GM18873 (cell line): ENCODE results near the gene CAMKMT.

ENCODE experiments used
- ATAC-seq: cut with Tn5 transposase; IDR thresholded peaks from one replicate; pipeline ENCODE4 v1.9.1; 2021; ENCODE audit warnings: mild to moderate bottlenecking, moderate library complexity, moderate number of reproducible peaks; ENCODE audit not compliant: unreplicated experiment, low FRiP score

Gene CAMKMT

DNA sequence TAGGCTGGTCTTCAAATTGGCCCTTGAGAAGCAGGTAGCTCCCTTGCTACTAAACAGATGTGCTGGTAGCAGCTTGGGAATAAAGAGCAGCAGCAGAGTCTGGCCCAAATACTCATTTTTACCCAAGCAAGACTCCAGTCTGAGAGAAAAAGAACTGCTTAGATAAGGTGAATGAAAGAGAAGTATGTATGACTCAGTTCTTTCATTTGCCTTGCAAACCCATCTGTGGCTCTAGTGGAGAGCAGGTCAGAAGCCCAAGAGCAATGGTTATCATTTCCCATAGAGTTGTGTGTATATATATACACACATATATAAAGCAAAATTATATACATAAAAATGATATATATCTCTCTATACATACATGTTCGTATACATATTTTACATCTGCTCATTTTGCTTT lies 80.3 kb downstream of the CAMKMT start:
- no peak for ATAC-seq

DNA sequence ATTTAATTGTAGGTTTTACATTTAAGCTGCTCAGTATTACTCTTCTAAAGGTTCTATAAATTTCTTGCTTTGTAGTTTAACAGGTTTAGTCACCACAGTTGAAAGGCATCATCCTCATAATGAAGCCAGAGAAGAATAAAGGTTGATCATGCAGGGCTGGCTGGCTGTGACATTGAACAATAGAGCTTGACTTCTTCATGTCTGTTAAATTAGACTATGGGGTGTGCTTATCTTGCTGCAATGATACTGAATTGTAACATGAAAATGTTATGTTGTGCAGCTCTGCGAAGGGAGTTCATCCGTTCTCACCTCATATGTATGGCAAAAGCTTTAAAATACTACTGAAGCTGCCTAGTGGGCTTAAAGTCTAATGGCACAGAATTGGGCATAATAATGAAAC lies 81.8 kb downstream of the CAMKMT start:
- ATAC-seq, result no peak

DNA sequence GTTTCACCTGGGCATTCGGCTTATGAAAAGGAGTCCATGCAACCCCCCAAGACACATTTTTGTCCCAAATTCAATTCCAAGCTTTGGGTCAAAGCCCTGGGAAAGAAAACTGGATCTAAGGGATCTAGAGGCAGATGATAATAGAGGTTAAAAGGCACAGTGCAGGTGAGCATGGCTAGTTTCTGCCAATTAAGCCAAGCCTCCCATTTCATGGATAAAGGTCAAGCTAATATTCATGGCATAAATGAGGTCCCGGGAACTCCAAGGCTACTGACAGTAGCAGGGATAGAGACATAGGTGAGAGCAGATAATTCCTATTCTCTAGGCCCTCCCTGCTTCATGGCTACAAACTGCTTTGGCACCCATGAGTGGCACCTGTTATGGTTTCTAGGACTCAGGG lies 83.1 kb downstream of the CAMKMT start:
- ATAC-seq, result no peak

DNA sequence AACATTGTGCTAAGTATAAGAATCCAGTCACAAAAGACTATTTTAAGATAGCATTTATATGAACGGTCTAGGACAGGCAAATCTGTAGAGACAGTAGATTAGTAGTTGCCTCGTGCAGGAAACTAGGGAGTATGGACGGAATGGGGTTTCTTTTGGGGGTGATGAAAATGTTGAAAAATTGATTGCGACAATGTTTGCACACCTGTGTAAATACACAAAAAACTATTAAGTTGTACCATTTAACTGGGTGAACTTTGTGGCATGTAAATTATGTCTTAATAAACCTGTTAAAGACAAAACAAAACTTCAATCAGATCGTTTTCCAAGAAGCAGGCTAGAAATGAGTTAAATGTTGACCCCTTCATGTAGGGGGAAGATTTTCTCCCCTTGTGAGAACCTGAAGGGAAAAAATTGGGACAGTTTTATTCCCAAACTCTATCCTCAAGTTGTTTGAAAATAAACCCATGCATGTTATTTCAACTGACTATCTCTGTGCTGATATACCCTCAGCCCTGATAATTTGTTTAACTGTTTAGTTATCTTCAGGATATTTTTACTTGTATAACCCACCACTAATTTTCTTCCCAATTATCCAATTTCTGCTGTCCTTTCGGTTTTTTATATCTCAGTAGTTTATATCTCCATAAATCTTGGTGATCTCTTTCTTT lies 87.2 kb downstream of the CAMKMT start:
- ATAC-seq, result no peak

DNA sequence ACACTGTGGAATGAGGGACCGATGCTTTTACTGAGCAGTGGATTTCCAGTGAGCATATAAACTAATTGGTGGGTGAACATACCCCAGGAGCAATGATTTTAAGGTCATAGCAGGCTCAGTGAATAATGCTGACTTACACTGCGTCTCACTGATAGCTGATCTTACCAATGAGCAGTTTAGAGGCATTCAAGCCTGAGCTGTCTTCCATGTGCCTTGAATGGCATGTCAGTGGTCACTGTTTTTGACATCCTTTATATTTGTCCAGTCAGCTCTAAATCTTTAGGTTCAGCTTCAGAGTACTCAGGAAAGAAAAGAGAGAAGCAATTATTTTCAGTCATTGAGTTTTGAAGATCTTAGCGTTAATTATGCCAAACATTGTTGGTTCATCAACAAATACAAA lies 88.3 kb downstream of the CAMKMT start:
- ATAC-seq, result no peak

DNA sequence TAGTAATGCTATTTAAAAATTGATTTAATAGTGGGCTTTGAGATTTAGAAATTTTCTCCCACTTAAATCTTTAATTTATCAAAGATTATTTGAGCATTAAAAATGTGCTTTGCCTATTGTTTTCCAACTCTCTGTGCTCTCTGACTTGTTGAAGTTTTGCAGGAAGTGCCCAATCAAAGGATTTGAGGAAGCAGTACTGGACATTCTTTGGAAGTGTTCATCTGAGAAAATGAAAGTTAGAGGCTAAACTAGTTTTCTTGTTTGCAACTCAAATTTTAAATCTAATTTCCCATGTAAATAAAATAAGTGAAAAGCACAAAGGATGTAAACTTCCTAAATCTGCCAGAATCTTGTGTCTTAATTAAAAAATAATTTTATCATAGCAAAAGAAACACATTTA lies 89.1 kb downstream of the CAMKMT start:
- no peak for ATAC-seq

DNA sequence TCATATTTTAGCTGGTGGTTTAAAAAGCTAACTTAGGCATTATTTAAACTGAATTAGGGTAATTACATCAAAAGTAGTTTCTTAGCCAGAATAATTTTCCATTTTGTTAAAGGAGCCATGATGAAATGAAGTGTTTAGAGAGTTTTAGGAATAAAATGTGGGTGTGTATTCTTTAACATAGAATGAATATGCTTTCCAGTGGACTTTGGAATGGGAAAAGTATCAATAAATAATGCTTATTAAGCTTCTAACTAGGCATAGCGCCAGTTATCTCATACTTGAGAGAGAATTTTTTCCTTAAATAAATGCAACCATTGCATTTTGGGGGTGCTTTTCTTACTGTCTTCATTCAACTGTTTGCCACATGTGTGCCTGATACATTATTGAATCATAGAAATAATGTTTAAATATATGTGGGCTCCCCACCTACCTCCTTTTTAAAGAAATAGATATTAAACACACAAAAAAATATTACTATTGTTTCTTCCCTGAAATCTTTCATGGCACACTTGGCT lies 90.4 kb downstream of the CAMKMT start:
- no peak for ATAC-seq

DNA sequence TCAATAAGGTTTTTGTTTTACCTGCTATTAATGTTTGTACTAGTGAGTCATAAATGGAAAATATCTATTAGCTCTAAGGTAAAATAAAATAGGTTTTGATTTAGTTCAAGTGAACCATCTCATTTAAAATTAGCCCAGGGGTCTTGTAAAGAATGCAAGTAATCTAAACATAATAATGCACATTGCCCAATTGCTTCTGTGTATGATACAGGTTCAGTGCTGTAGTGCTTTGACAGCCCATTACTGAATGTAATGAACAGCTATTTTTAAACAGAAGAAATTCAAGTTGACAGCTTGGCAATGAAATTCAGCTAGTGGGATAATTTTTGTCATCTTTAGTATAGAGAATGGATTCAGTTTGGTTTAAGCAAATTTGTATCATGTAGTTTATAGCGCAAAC lies 91.5 kb downstream of the CAMKMT start:
- no peak for ATAC-seq

DNA sequence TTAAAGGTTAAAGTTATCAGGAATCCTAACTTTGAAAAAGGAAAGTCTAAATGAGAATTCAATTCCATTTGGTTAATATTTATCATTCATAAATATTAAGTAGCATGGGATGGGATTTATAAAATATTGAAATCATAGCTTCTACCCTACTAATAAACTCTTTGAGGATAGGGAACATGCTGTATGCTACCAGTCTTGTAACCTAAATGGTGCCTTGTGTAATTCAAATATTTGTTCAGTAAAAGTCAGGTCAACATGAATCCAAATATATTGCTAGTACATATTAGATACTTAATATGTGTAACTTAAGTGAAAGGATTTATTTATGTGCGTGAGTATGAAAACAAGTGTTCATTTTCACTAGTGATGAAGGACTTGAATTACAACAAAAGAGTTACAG lies 94.1 kb downstream of the CAMKMT start:
- ATAC-seq, result no peak

DNA sequence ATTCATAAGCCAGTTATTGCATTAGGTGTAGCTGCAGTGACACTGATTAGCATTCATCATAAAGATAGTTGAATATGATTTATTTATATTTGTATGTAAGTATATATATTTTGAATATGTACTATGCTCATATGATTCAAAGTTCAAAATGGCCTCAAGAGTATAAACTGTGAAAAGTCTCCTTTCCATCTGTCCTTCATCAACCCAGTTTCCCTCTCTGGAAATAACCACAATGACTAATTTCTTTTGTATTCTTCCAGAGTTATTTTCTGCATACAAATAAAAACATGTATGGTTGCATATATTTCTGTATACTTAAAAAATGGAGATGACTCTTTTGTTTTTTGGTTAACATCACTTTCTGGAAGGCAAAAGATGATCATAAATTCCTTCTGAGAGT lies 95.2 kb downstream of the CAMKMT start:
- ATAC-seq, result no peak

DNA sequence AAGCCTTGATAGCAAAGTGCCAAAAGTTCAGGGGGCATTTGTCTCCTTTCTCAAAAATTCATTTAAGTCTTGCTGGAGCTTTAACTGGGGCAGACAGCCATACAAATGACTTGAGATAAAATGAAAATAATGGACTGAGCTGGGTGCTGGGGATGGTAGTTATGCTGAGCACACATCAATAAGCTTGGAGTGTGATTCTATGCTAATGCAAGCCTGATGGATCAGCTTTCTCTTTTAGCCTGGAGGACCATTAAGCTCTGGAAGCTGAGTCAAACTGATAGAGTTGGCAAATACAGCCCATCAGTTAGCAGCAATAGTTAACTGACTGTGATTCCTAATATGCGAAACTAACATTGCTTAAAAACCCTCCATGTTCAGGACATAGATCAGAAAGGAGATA lies 98.0 kb downstream of the CAMKMT start:
- ATAC-seq, result no peak

DNA sequence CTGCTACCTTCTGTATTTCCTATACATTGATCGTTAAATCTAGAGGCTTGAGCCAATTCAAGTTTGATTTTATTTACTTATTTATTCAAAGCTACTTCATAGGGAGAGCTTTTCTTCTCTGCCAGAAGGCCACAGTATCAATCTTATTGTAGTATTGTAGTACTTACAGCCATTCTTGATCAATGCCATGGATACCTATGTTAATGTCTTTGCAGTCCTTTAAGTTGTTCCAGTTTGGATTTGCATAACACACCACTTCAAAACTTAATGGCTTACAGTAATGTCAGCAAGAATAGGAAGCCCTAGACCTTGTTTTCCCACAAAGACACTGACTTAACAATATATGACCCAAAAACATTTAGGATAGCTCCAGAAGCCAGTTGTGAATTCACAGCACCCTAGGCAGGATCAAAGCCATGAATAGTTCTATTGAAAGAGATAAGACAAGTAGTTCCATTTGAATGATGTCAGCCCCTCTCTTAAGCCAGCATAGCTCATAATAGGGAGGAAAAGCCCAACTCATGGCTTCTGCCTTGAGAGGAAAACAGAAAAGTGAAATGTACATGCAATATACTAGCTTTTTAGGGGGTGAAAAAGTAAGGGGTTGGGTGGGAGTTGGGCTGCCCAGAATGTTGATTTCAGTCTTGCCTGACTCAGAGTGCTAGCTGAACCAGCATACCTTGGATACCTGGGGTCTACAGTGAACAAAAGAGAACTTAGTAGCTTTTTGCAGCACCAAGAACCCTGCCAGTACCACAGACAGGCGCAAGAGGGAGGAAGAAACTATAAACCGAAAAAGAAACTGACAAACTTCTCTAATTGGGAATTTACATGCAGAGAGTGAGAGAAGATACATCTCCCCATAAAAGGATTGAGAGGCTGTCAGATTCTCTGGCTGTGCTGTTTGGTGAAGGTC lies 101.4 kb downstream of the CAMKMT start:
- ATAC-seq, result no peak

DNA sequence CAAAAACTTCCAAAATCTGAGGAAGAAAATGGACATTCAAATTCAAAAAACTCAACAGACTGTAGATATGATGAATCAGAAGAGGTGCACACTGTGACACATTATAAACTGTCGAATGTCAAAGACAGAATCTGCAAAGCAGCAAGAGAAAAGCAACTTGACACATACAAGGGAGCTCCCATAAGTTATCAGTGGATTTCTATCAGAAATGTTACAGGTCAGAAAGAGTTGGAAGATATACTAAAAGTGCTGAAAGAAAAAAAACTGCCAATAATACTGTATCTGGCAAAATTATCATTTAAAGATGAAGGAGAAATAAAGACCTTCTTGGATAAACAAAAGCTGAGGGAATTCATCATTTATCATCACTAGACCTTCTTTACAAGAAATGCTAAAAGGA lies 102.7 kb downstream of the CAMKMT start:
- no peak for ATAC-seq

DNA sequence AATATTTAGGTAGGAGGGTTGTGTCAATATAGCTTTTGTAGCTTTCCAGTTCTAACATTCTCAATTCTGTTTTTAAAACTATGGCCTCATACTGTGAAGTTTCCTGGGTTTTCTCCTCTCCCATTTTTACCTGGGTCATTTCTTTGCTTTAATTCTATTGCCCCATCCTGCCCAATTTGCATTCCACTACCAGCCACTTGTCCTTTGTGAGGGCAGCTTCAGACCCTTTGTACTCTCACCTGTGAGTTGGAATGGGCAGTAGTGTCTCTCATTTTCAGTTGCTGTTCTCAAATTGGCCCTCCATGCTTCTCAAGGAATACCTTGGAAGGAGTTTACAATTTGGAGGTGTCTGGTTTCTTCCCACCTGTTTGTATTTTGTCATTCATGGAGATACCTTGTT lies 108.4 kb downstream of the CAMKMT start:
- ATAC-seq, result no peak

DNA sequence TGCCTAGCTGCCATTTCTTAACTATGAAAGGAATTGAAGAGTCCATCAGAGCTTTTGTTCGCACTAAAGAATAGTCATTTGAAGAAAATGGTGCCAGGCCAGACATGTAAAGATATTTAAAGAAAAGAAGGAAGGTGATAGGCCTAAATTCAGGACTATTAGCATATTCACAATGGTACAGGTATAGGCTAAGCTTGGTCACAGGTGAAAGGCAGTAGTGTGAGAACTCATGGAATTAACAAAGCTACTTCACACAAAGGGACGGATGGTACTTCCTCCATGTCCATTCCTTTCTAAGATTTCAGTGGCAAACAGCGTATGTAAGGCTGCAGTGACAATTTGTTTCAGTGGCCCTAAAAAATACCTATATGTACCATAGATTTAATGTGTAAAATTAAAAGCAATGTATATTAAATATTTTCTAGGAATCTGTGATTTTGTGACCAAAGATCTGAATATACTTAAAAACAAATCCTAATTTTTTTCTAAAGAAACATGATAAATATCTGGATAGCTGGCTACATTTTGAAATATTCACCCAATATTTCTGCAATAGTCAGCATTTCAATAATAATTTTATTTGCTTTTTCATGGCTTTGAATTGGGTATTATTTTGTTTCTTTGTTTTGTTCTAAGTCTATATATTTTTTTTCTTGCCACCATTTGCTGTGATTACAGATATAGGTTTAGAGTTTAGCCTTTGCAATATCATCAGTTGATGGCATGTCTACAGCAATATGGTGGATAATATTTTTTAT lies 116.1 kb downstream of the CAMKMT start:
- ATAC-seq, result no peak

DNA sequence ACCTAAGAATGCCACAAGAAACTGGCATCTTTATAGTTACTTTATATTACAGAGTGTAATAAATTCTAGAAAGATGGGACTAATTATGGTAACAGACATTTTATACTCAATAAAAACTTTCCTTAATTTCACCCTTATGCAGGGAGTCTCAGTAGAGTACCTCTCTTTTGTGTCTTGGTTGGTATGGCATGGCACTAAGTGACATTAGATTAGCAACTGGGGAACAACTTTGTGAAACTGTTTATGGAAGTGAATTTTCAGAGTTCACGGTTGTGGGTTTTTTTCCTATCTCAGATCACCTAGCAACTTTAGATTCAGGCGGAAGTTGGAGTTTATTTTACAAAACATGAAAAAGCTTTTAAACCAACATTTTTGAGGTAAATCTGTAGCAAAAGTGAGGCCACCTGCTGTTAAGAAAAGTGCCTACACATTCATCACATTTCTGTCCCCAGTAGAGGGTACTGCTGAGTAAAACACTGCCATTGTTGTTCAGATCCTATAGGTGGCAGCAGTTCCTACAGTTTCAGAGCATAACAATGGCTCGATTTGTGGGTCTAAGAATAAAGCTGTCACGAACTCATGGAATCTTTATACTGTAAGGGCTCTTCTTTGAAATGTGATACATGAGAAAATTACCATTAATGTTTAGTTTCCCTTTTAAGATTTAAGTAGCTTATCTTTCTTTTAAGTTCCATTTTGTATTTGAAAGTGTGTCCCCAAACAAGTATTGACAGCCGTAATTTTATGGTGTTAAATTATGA lies 117.6 kb downstream of the CAMKMT start:
- peak; percentile 85 for ATAC-seq

DNA sequence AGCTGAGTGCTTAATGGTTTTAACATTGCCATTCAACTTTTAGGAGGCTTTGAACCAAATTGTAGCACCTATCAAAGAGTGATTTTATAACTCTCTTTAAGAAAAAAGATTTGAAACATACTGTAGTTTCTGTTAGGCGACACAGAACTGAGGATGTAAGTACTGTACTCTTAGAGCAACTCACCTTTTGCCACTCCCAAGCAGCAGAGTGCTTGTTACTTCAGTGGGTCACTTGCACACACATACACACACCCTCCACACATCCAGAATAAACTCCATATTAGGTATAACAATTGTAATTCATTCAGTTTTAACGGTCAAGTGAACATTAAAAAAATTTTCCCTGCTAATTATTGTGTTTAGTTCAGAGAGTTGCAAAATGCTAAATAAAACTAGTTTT lies 118.3 kb downstream of the CAMKMT start:
- no peak for ATAC-seq

DNA sequence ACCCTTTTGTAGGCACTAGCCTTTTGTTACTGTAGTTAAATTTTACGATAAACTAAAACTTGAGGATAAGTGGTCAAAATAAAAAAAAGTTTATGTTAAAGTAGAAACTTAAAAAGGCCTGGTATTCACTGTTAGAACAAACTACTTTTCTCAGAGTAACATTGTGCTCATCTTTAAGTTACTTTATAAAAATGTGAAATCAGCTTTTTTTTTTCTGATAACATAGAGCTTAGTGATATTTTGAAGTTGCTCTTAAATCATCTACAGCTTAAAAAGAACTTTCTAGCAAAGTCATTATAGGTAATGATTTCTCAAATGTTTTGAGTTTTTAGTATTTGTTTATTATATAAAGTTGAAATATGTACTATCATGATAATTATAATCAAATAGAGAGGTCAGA lies 125.3 kb downstream of the CAMKMT start:
- ATAC-seq, result no peak

DNA sequence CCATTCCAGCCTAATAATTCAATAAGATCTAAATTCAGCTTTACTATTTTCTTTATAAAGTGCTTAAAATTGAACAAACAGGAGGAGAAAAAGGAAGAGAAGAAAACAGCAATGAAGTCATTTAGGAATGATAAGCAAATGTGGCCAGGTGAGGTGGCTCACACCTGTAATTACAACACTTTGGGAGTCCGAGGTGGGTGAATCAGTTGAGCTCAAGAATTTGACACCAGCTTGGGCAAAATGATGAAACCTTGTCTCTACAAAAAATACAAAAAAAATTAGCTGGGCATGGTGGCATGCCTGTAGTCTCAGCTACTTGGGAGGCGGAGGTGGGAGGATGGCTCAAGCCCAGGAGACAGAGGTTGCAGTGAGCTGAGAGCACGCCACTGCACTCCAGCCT lies 129.0 kb downstream of the CAMKMT start:
- no peak for ATAC-seq

DNA sequence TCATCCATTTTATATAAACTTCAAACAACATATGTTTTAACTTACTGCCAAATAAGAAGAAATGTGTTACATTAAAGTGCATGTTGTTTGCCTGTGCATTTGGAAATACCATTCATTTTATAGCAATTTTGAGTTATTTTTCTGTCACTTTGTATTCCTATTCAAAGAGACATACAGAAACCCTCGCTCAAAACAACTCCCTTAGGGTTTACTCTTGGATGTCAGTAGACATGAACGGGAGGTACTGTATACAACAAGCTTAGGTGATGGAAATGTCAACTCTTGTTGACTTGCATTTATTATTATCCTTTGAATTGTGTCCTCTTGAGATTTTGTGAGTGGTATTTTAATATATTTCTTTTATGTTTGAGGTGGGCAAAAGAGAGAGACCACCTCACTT lies 132.3 kb downstream of the CAMKMT start:
- ATAC-seq, result no peak
